Skeletal muscle cell (primary cell): Measurements from ENCODE around the gene C16orf89.
"Not testable (repeated sequence)": the region's sequence is repeated elsewhere in the genome, so short reads cannot be mapped to it uniquely, and the experiment has no call there.

Experiments used
- DNase-seq: peaks from one replicate; pipeline ENCODE4 v3.0.0-alpha.2; 2010; ENCODE audit warnings: low read depth
- H3K4me3 ChIP-seq: 2 replicates; pipeline ENCODE4 v1.5.1; 2011; ENCODE audit warnings: low read depth, mild to moderate bottlenecking, control low read depth, low read length, moderate library complexity

The C16orf89 gene

DNA sequence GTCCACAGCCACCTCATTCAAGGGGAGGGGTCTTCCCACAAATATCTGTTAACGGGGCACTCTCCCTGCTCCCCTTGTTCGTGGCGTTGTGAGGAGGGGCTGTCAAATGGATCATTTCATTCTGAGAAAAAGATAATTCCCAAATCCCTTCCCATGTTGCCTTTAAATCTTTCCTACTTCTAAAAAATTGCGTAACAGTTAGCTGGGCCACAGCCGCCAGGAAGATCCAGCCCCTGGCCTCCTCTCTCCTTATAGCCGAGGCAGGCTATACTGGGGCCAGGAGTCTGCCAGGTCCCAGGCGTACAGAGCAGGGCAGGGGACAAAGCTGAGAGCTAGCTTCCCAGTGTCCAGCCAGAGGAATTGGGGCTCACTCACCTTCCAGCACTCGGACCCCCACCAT is 430 bp downstream of the C16orf89 start:
- H3K4me3 ChIP-seq: no peak overlapping the region
- DNase-seq: no peak

DNA sequence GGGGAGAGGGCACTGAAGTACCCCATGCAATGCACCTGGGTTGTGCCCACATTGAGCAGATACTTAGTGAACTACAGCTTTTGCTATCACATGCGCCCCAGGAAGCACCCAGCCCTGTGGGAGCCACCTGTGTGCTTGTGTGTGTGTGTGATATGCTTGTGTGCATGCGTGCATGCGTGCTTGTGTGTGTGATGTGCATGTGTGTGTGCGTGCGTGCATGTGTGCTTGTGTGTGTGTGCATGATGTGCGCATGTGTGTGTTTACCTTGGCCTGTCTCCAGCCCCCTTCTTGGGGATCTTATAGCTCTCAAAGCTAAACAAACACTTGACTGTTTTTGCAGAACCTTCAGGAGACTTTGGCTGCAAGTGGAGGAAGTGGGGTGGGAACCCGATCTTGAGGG is 841 bp downstream of the C16orf89 start:
- no peak overlapping the region for H3K4me3 ChIP-seq
- DNase-seq: no peak

DNA sequence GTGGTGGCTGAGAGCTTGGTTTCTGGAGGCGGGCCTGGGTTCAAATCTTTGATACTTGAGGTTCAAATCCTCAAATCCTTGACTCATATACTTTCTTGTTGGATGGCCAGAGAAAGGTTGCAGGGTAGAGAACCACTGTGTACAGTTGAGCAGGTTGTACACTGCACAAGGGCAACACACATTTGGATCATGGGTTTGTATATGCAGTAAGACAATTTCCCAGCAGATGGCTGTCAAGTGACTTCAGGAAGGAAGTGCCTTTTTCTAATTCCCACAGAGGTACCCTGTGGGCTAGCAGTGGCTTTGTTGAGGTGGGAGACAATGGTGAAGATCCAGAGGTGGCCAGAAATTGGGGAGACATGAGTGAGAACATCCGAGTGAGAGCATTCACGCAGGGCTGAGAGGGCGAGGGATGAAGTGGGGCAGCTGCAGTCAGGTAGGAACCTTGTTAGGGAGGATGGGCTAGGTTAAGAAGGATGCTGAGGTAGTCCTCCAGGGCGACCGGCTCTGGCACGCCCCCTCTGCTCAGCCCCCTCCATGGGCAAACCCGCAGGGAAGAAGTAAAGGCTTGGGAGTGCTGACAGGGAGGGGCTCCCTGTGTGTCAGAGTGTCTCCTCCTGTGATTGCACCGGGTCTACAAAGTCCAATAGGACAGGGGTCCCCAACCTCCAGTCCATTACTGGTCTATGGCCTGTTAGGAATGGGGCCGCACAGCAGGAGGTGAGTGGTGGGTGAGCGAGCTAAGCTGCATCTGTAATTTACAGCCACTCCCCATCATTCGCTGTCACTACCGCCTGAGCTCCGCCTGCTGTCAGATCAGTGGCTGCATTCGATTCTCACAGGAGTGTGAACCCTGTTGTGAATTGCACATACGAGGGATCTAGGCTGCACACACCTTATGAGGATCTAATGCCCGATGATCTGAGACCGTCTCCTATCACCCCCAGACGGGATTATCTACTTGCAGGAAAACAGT is 2.7 kb downstream of the C16orf89 start:
- H3K4me3 ChIP-seq: no peak overlapping the region
- no peak for DNase-seq

DNA sequence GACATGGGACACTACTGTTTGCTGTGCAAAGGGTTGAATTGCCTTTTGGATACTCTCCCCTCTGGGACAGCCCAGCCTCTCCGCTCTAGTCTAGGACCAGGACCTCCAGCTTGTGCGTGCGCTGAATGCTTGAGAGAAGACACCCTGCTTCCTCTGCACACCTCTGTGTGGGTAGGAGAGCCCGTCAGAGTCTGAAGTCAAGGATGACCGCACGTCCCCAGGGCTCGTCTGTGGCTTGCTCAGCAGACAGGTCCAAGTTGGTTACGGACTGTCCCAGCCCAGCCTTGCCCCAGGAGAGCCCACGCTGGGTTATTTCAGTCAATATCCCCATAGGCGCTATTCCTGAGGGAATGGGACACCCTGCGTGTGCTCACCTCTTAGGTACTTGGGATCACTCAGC is 3.7 kb downstream of the C16orf89 start:
- H3K4me3 ChIP-seq: no peak overlapping the region
- DNase-seq: no peak

DNA sequence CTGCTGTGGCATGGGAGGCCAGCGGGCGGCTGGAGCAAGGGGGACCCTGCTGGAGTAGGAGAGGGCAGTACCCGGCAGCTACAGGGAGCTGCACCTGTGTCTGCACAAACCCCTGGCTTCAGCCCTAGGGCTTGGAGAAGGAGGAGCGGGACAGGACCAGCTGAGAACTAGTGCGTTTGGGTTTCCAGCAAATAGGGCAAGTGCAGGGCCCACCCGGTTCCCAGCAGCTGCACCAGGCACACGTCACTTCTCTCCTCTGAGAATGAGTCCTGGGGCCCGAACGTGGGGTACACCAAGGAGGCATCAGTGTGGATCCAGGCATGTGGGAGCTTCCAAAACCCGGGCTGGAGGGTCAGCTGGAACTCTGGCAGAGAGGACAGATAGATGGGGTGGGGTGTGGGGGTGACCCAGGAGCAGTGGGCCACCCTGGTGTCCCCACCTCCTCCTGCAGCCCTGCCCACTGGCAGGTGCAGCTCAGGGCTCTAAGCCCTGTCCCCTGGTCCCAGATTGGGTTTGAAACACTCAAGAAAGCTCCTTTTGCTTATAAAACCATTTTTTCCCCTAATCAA is 5.6 kb downstream of the C16orf89 start:
- H3K4me3 ChIP-seq: no peak overlapping the region
- DNase-seq: no peak

DNA sequence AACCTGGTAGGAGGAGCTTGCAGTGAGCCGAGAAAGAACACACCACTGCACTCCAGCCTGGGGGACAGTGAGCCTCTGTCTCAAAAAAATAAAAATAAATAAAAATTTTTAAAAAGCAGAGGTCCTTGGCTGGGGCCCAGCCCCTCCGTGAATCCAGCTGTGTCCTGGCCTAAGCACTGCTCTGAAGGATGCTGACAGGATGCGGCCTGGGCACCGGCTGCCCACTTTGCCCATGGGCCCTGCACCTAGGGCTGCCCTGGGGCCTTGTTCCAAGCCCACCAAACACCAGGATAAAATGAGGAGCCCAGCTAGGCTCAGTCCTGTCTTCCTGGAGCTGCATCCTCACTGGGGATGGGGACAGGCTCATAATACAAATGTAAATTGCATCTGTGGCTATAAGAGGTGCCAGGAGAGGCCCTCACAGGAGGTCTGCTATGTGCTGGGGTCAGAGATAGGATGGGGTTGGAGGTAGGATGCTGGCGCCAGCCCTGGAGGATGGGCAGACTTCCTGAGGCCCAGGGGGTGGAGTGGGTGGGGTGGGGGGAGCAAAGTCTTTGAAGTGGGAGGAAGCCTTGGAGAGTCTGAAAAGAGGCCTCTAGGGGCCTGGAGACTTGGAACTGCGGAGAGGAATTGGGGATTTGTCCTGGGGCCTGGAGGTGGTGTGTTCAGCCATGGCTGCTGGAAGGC is 6.2 kb downstream of the C16orf89 start:
- no peak for DNase-seq

DNA sequence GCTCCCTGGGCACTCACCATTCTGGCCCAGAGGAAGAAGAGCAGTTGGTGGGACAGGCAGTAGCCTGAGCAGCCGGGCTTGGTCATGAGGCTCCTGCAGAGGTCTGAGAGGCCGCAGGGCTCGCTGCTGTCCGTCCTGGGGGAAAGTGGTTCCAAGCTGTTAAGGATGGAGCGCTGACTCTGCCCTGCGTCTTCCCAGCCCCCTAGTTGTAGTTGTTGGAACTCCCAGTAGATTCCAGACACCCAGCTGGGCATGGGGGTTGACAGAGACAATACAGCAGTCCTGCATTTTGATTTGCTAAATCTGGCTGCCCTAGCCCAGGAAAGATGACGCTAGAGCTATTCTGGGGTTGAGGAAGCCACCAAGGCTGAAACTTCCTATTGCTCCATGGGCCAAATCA is 7.3 kb downstream of the C16orf89 start:
- H3K4me3 ChIP-seq: no peak overlapping the region
- no peak for DNase-seq

More for the DNA sequence above, 6.2 kb downstream of the C16orf89 start:
- H3K4me3 ChIP-seq: no peak overlapping the region

DNA sequence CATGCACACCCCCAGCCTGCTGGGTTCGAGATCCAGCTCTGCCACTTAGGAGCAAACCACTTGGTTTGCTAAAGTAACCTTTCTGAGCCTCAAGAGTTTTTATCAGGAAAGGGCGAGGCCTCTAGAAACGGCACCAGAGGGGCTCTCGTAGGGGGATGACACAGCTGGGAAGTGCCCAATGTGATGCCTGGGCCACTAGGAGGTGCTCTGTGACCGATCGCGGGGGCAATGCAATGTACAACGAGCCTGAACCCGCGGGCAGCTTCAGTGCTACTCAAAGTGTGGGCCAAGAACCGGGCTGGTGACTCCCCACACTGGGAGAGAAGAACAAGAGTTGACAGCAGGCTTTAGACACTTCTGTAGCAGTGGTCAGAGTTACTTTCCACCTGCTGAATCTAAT is 9.4 kb downstream of the C16orf89 start:
- DNase-seq: no peak
- no peak overlapping the region for H3K4me3 ChIP-seq

DNA sequence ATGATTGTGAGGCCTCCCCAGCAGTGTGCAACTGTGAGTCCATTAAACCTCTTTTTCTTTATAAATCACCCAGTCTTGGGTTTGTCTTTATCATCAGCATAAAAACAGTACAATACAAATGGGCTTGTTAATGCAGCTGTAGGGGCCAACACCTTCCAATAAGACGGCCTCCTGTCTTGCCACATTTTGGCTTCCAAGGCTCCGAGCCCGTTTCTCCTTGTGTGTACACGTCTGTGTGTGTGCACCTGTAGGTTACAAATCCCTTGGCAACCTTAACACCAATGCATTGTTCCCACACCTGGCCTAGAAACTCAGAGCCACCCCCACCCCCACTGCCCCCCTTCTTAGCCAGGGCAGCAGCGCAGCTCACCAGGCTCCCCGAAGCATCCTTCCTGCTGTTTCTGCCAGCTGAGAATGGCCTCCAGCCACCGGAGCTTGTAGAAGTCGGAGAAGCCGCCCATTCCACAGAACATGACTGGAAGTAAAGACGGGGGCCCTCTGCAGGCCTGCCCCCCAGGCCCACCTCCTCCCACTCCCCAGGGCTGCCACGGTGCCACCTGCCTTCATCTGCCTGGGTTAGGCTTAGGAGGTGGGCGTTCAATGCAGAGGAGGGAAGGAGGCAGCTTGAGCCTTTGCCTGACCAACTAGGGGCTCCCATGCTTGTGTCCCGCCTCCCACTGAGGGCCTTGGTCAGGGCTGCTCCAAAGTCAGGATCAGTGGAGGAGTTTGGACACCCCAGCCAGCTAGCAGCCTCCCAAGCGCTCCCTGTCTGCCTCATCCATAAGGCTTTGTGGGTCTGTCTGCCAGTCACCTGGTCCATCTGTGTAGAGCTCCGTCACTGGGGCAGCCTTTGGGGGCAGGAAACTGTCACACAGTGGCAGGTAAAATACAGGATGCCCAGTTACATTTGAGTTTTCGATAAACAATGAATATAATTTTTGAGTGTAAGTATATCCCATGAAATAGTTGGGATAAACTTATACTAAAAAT is 10.6 kb downstream of the C16orf89 start:
- no peak overlapping the region for H3K4me3 ChIP-seq
- DNase-seq: no peak

DNA sequence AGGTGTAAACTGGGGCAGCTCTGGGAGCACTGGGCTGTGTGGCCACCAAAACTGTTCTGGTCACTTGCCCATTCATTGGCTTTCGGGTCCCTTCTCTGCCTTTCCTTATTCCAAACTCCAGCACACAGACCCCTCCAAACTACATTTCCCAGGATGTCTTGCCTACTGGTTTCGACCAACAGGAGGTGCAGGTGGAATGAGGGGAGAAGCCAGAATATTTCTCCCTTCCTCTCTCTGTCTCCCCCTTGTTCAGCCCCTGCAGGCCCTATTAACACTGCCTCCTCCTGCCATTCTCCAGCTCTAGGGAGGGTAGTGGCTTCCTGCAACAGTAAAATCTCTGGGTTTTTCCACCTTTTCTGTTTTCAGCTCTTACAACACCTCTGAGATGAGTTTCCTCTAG is 18.8 kb downstream of the C16orf89 start:
- no peak for DNase-seq

DNA sequence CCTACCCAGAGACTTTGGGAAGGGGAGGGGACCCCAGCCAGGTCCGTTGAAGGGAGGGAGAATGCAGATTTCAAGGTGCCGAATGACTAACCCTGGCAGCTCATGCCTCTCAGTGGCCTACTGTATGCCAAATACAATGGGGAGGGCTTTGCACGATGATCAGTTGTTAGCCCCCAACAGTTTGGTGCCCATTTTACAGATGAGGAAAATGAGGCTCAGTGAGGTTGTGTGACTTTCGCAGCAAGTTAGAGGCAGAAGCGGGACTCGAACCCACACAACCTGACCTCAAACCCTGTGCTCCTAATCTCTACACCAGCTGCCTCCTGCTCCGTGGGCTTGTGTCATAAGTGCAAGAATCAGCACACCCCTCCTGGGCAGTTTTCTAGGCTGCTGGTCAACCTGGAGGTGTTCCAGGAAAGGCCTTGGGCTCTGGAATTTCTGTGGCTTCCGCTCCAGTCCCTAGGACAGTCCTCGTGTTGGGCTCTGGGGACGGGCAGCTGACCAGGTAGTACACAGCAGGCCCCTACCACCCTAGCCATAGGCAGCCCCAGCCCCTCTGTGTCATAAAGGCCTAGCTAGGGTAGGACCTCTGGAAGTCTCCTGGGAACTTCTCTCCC is 20.1 kb downstream of the C16orf89 start:
- DNase-seq: no peak
- no peak overlapping the region for H3K4me3 ChIP-seq

More for the DNA sequence above, 18.8 kb downstream of the C16orf89 start:
- no peak overlapping the region for H3K4me3 ChIP-seq

DNA sequence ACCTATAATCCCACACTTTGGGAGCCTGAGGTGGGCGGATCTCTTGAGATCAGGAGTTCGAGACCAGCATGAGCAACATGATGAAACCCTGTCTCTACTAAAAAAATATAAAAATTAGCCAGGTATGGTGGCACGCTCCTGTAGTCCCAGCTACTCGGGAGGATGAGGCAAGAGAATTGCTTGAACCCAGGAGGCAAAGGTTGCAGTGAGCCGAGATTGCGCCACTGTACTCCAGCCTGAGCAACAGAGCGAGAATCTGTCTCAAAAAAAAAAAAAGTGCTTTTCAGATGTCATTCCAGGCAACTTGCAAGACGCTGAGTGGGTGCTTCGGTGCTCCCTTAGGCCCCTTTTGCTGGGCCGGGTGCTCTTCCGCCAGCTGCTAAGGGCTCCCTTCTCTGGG is 21.2 kb downstream of the C16orf89 start:
- H3K4me3 ChIP-seq, DNase-seq: not testable (repeated sequence)

DNA sequence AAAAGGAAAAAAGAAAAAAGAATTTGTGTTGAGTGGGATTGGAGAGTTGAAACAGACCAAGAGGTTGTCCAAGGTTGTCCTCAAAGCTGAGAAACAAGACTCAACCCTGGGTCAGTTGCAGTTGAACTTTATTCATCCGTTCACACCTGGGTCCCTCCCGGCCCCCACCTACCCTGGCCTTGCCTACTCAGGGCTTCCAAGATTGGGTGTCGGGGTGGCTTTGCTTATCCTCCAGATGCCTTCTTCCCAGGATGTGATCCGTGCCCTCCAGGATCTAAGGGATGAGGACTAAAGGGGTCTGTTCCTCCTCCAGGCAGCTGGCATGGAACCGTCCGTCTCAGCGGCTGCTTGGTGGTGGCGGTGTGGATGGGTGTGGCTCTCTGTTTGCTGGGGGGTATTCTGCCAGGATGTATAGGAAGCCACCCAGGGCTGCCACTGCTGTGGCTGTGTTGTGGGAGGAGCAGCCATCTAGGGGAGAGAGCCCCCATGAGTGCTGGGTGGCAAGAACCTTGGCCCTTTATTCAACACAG is 21.7 kb downstream of the C16orf89 start:
- no peak for DNase-seq
- no peak overlapping the region for H3K4me3 ChIP-seq

DNA sequence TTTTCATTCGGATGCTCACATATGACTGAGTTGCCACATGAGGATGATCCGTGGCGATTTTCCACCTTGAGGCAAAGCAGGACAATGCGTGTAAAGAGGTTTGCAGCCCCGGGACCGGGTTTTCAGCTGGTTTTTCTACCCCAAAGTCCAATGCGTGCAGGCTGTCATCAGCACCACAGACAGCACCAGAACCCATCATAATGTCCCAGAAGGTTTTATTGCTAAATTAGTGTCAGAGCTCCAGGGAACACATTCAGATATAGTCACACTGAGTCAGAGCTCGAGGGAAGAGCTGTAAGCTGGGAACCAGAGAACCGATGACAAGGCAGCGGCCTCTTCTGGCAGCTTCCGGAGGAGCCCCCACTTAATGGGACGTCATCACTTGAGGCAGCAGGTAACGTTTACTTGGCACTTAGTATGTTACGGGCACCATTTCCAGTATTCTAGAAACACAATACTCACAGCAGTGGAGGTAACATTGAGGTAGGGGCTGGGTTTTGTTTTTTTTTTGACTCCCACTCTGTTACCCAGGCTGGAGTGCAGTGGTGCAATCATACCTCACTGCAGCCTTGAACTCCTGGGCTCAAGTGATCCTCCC is 23.1 kb downstream of the C16orf89 start:
- no peak overlapping the region for H3K4me3 ChIP-seq
- no peak for DNase-seq

DNA sequence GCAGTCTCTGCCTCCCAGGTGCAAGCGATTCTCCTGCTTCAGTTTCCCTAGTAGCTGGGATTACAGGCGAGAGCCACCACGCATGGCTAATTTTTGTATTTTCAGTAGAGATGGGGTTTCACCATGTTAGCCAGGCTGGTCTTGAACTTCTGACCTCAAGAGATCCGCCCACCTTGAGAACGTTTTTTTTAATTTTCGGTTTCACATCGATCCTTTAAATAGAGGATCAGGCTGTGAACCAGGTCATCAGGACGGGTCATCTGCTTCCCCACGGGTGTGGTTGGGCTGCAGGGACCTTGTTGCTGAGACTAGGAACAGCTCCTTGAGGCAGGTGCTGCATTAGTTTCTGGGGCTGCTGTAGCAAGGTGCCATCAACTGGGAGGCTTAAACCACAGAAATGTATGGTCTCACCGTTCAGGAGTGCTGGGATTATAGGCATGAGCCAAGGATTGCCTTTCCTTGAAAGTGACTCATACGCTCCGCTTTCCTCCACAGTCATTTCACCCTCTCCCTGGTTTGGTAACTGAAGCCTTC is 24.1 kb downstream of the C16orf89 start:
- H3K4me3 ChIP-seq: no peak overlapping the region
- peak; percentile 18 for DNase-seq

DNA sequence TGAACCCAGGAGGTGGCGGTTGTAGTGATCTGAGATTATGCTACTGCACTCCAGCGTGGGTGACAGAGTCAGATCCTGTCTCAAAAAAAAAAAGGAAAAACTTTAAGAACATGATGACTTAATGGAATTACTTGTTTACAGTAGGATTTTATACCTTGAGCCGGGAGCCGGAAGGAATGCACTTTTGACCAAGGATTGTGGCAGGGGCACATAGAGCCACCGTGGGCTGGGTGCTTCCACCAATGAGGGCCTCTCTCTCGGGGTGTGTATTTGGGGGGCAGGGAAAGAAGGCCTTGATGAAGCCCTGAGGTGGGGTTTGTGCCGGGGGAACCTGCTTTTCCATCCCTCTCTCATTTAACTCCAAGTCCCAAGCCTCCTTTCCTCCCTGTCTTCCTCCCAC is 25.3 kb downstream of the C16orf89 start:
- no peak overlapping the region for H3K4me3 ChIP-seq
- DNase-seq: no peak

DNA sequence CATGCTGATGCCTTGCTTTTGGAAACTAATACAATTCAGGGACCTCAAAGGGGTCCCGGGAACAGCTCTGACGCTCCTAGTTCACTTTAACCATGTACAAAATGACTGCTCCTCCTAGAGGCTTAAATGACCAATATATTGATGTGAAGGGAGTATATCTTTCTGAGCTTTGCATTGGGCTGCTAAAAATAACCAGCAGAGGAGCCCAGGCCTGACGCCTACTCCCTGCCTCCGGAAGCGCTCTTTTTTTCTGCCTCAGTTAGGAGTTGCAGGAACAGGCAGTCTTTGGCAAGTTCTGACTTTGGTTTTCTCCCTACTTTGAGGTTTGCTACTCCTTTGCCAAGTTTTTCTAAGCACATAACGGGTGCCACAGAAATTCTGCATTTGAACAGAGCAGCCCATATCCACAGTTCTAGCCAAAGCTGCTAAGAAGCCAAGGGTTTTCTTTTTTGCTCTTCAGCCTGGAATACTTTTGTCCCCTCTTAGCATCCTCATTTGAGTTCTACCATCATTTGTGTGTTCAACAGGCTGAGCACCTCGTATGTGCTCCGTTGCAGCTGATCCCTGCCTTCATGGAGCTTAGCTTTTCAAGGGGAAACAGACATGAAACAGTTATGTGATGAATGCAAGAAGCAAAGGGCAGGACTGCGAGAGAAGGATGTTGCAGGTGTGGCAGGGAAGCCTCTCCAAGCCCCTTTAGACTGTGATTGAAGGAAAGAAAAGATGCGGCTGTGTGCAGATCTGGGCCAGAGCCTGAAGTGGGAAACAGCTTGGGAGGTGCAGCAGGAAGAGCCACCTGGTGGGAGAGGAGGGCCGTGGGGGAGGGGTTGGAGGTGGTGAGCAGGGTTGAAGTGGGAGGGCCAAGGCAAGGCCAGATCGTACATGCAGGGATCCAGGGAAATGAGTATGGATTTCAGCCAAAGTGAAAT is 29.3 kb downstream of the C16orf89 start:
- DNase-seq: no peak
- no peak overlapping the region for H3K4me3 ChIP-seq
